Coronary artery (tissue), 2 donors: Measurements from ENCODE around the gene HMCN1.

Experiments
- DNase-seq: peaks from one replicate; pipeline ENCODE4 v3.0.0-alpha.2; 2017; ENCODE audit warnings: low spot score
- H3K27ac ChIP-seq, 2 donors: fragments of 200-600 bp; sonication (generic); one replicate each; pipeline ENCODE4 v1.5.1; 2016 to 2019
- H3K4me3 ChIP-seq: fragments of 200-600 bp; sonication (generic); 2 replicates; pipeline ENCODE4 v1.5.1; 2016; ENCODE audit warnings: mild to moderate bottlenecking, moderate library complexity
- CTCF ChIP-seq: fragments of 200-600 bp; sonication (generic); IDR thresholded peaks from one replicate; pipeline ENCODE4 v1.5.1; 2019; ENCODE audit warnings: antibody characterized with exemption

The HMCN1 gene

GRCh38 chr1:186026946-186027345, 292.8 kb downstream of the HMCN1 start:
- Histone ChIP-seq H3K27ac (no peak overlapping the region), H3K4me3 (no peak overlapping the region)
- TF ChIP-seq CTCF, result no peak
- DNase-seq, result no peak

- H3K4me3 ChIP-seq, result no peak overlapping the region
- no peak for TF ChIP-seq CTCF
- no peak for DNase-seq
- no peak overlapping the region for H3K27ac ChIP-seq
These were observed 293.4 kb downstream of the HMCN1 start for GRCh38 chr1:186027621-186028020.

- H3K27ac ChIP-seq, result no peak overlapping the region
- H3K4me3 ChIP-seq, result no peak overlapping the region
- no peak for TF ChIP-seq CTCF
- no peak for DNase-seq
These were observed 296.3 kb downstream of the HMCN1 start for GRCh38 chr1:186030453-186030852.

- H3K27ac ChIP-seq, result no peak overlapping the region
- no peak overlapping the region for H3K4me3 ChIP-seq
- DNase-seq, result no peak
- TF ChIP-seq CTCF, result no peak
These were observed 299.7 kb downstream of the HMCN1 start for GRCh38 chr1:186033847-186034271.

GRCh38 chr1:186042230-186042629, 308.0 kb downstream of the HMCN1 start:
- DNase-seq, result no peak
- no peak overlapping the region for H3K4me3 ChIP-seq
- H3K27ac ChIP-seq, result no peak overlapping the region
- TF ChIP-seq CTCF, result no peak

GRCh38 chr1:186043296-186043695, 309.1 kb downstream of the HMCN1 start:
- no peak for TF ChIP-seq CTCF
- no peak overlapping the region for H3K4me3 ChIP-seq
- peak overlapping the region in 1 of 2 donors; percentile 32 for H3K27ac ChIP-seq
- no peak for DNase-seq

- TF ChIP-seq CTCF, result no peak
- peak overlapping the region; percentile 20 to 32 for H3K27ac ChIP-seq
- DNase-seq, result no peak
- no peak overlapping the region for H3K4me3 ChIP-seq
These were observed 310.0 kb downstream of the HMCN1 start for GRCh38 chr1:186044079-186044685.
